ENCODE data around the gene PPFIA3. TPM values are rescaled to one million over a fixed set of nuclear protein-coding genes. Genes with fewer than 3 reads are reported as not detected.

The PPFIA3 gene
- total and polyA plus RNA-seq, 9 donors = 0.55 to 6.1 (median 3.2) TPM

- Histone ChIP-seq H3K36me3 (no peaks in the 10 kb centered on the region), H3K9me3 (no peaks in the 10 kb centered on the region), H3K27ac (no peak overlapping the region), H3K4me3 (no peak overlapping the region), H3K4me1 (ENCODE audit: insufficient read depth) (no peaks in the 10 kb centered on the region), H3K27me3 (no peaks in the 10 kb centered on the region)
- WGBS, 3 donors = 67 to 70% (median 69%) methylated on average over 4 of the region's 4 CpGs
- intact Hi-C loops (cut with DNase I) = loop anchor here in 3 of 4 donors (5.0 to 10.0 kb wide), 4 partner anchors 46 to 116 kb away; no protein-coding TSS in a partner anchor
- DNase-seq = no peak
- TF ChIP-seq POLR2A (IDR thresholded peaks at IDR 0.05) = no peak
- TF ChIP-seq, protein P1, sequence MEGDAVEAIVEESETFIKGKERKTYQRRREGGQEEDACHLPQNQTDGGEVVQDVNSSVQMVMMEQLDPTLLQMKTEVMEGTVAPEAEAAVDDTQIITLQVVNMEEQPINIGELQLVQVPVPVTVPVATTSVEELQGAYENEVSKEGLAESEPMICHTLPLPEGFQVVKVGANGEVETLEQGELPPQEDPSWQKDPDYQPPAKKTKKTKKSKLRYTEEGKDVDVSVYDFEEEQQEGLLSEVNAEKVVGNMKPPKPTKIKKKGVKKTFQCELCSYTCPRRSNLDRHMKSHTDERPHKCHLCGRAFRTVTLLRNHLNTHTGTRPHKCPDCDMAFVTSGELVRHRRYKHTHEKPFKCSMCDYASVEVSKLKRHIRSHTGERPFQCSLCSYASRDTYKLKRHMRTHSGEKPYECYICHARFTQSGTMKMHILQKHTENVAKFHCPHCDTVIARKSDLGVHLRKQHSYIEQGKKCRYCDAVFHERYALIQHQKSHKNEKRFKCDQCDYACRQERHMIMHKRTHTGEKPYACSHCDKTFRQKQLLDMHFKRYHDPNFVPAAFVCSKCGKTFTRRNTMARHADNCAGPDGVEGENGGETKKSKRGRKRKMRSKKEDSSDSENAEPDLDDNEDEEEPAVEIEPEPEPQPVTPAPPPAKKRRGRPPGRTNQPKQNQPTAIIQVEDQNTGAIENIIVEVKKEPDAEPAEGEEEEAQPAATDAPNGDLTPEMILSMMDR (IDR thresholded peaks at IDR 0.05) = no peak
- TF ChIP-seq EP300 (IDR thresholded peaks at IDR 0.05) = no peak
These were observed 20.5 kb upstream of the PPFIA3 start for GRCh38 chr19:49098795-49099194.

GRCh38 chr19:49101160-49101559, 18.2 kb upstream of the PPFIA3 start:
- 78 to 81% (median 80%) methylated on average over 12 of the region's 12 CpGs for WGBS, 3 donors
- DNase-seq = no peak
- intact Hi-C loops (cut with DNase I) = loop anchor here in 1 of 4 donors (5.0 kb wide), 1 partner anchor 46 kb away; no protein-coding TSS in a partner anchor
- Histone ChIP-seq H3K9me3 (no peaks in the 10 kb centered on the region), H3K27me3 (no peaks in the 10 kb centered on the region), H3K4me1 (ENCODE audit: insufficient read depth) (no peaks in the 10 kb centered on the region), H3K36me3 (no peaks in the 10 kb centered on the region), H3K4me3 (no peak overlapping the region), H3K27ac (no peak overlapping the region)
- TF ChIP-seq POLR2A (IDR thresholded peaks at IDR 0.05) (no peak), EP300 (IDR thresholded peaks at IDR 0.05) (no peak)
- TF ChIP-seq, protein P1 (IDR thresholded peaks at IDR 0.05) = no peak

GRCh38 chr19:49102303-49102702, 17.0 kb upstream of the PPFIA3 start:
- Histone ChIP-seq H3K27me3 (no peaks in the 10 kb centered on the region), H3K4me3 (no peak overlapping the region), H3K27ac (no peak overlapping the region), H3K9me3 (no peaks in the 10 kb centered on the region), H3K4me1 (ENCODE audit: insufficient read depth) (no peaks in the 10 kb centered on the region), H3K36me3 (no peaks in the 10 kb centered on the region)
- intact Hi-C loops (cut with DNase I) = loop anchor here in 1 of 4 donors (5.0 kb wide), 1 partner anchor 45 kb away; no protein-coding TSS in a partner anchor
- 79 to 83% (median 81%) methylated on average over 12 of the region's 12 CpGs for WGBS, 3 donors
- TF ChIP-seq POLR2A (IDR thresholded peaks at IDR 0.05) = no peak
- TF ChIP-seq EP300 (IDR thresholded peaks at IDR 0.05) = no peak
- TF ChIP-seq, protein P1 (IDR thresholded peaks at IDR 0.05) = no peak
- no peak for DNase-seq

- intact Hi-C loops (cut with DNase I) = loop anchor here in 1 of 4 donors (5.0 kb wide), 1 partner anchor 44 kb away; no protein-coding TSS in a partner anchor
- Histone ChIP-seq H3K4me3 (no peak overlapping the region), H3K36me3 (no peaks in the 10 kb centered on the region), H3K4me1 (ENCODE audit: insufficient read depth) (no peaks in the 10 kb centered on the region), H3K27ac (no peak overlapping the region), H3K9me3 (no peaks in the 10 kb centered on the region), H3K27me3 (no peaks in the 10 kb centered on the region)
- TF ChIP-seq EP300 (IDR thresholded peaks at IDR 0.05) = no peak
- TF ChIP-seq, protein P1 (IDR thresholded peaks at IDR 0.05) = no peak
- no peak for TF ChIP-seq POLR2A (IDR thresholded peaks at IDR 0.05)
- DNase-seq = no peak
- 75 to 78% (median 76%) methylated on average over 33 of the region's 33 CpGs for WGBS, 3 donors
These were observed 15.8 kb upstream of the PPFIA3 start for GRCh38 chr19:49103331-49104085.
